HUDEP-2 (cell line): Measurements from ENCODE around the gene SLC39A13.

Experiments
- DNase-seq, 76 experiments: peaks; one replicate each; lab custom pipeline; 2025; ENCODE audit not compliant: unreplicated experiment in 76 of 76; lab: John Stamatoyannopoulos, UW

Gene SLC39A13

GRCh38 chr11:47426062-47426956 lies 17.9 kb downstream of the SLC39A13 start, which contains the start of gene PSMC3:
Gene PSMC3 (minus strand): TSS chr11:47426439. CDS start chr11:47426279, 160 bp downstream.
- DNase-seq: peak; percentile 16 to 99 (median 96)

GRCh38 chr11:47430524-47430923 lies 22.1 kb downstream of the SLC39A13 start:
- DNase-seq: no peak

- peak in 1 of 76 experiments; percentile 9 for DNase-seq
Observed at GRCh38 chr11:47431356-47432083, 23.1 kb downstream of the SLC39A13 start.

- DNase-seq: no peak
Observed at GRCh38 chr11:47433157-47433556, 24.8 kb downstream of the SLC39A13 start.

- no peak for DNase-seq
Observed at GRCh38 chr11:47434011-47434786, 25.8 kb downstream of the SLC39A13 start.

- no peak for DNase-seq
Observed at GRCh38 chr11:47435687-47436086, 27.3 kb downstream of the SLC39A13 start.

- no peak for DNase-seq
Observed at GRCh38 chr11:47436726-47437125, 28.3 kb downstream of the SLC39A13 start.

- no peak for DNase-seq
Observed at GRCh38 chr11:47437218-47437745, 28.9 kb downstream of the SLC39A13 start.

GRCh38 chr11:47437746-47438418 lies 29.5 kb downstream of the SLC39A13 start:
- no peak for DNase-seq

GRCh38 chr11:47438721-47439120 lies 30.3 kb downstream of the SLC39A13 start:
- no peak for DNase-seq

- no peak for DNase-seq
Observed at GRCh38 chr11:47440054-47440476, 31.7 kb downstream of the SLC39A13 start.

GRCh38 chr11:47441421-47441820 lies 33.0 kb downstream of the SLC39A13 start:
- no peak for DNase-seq

- no peak for DNase-seq
Observed at GRCh38 chr11:47442514-47442913, 34.1 kb downstream of the SLC39A13 start.

- no peak for DNase-seq
Observed at GRCh38 chr11:47443028-47443700, 34.8 kb downstream of the SLC39A13 start.

- no peak for DNase-seq
Observed at GRCh38 chr11:47443817-47444216, 35.4 kb downstream of the SLC39A13 start.

- DNase-seq: no peak
Observed at GRCh38 chr11:47445840-47446239, 37.5 kb downstream of the SLC39A13 start.

- no peak for DNase-seq
Observed at GRCh38 chr11:47446833-47447232, 38.4 kb downstream of the SLC39A13 start.

GRCh38 chr11:47447906-47448305 lies 39.5 kb downstream of the SLC39A13 start:
- DNase-seq: no peak

GRCh38 chr11:47448566-47449427 lies 40.4 kb downstream of the SLC39A13 start, which contains the start of gene RAPSN:
Gene RAPSN (minus strand): TSS chr11:47449136. CDS start chr11:47448964, 172 bp downstream.
- no peak for DNase-seq
